CD8-positive, alpha-beta memory T cell (primary cell): ENCODE data around the gene MAP4K1. TPM values are rescaled to one million over a fixed set of nuclear protein-coding genes. Genes with fewer than 3 reads are reported as not detected.

Experiments used
- CTCF ChIA-PET: fragments of 350-600 bp; sonication (Branson Sonifier 250); formaldehyde crosslinking; loops from one replicate; lab custom pipeline; 2021; ENCODE audit warnings: antibody characterized with exemption; lab: Charles Lee
- POLR2A ChIA-PET: fragments of 350-600 bp; sonication (Branson Sonifier 250); formaldehyde crosslinking; loops from one replicate; lab custom pipeline; 2021; ENCODE audit warnings: antibody characterized with exemption; lab: Charles Lee
- DNase-seq, 5 donors: peaks; one replicate each; pipeline versions ENCODE4 v3.0.0 to v3.0.0-alpha.2; 2020 to 2022; ENCODE audit warnings: mixed read lengths in 1 of 5
- H3K27ac ChIP-seq: one replicate; pipeline ENCODE4 v1.7.0; 2013; ENCODE audit warnings: low read depth, mild to moderate bottlenecking, low read length, moderate library complexity
- H3K27me3 ChIP-seq: 2 replicates; pipeline ENCODE4 v1.7.0; 2013; ENCODE audit warnings: low read length, mild to moderate bottlenecking; ENCODE audit not compliant: insufficient read depth, poor library complexity, severe bottlenecking
- H3K36me3 ChIP-seq: 2 replicates; pipeline ENCODE4 v1.7.0; 2013; ENCODE audit warnings: mild to moderate bottlenecking, low read length, moderate library complexity; ENCODE audit not compliant: insufficient read depth
- H3K4me1 ChIP-seq: 2 replicates; pipeline ENCODE4 v1.7.0; 2013; ENCODE audit warnings: mild to moderate bottlenecking, low read length, moderate library complexity; ENCODE audit not compliant: insufficient read depth
- H3K4me3 ChIP-seq: 2 replicates; pipeline ENCODE4 v1.7.0; 2013; ENCODE audit warnings: mild to moderate bottlenecking, low read length
- H3K9me3 ChIP-seq: 2 replicates; pipeline ENCODE4 v1.7.0; 2013; ENCODE audit warnings: mild to moderate bottlenecking, low read length
- H3K27ac Mint-ChIP-seq, 8 donors: one replicate each; pipeline ENCODE4 v1.8.0; 2020 to 2021; ENCODE audit warnings: mixed read lengths in 8 of 8, mild to moderate bottlenecking in 6 of 8, inconsistent platforms in 3 of 8, moderate library complexity in 3 of 8
- H3K27me3 Mint-ChIP-seq, 2 donors: one replicate each; pipeline ENCODE4 v1.8.0; 2020 to 2021; ENCODE audit warnings: mixed read lengths in 2 of 2, mild to moderate bottlenecking in 1 of 2, moderate library complexity in 1 of 2
- H3K36me3 Mint-ChIP-seq, 3 donors: one replicate each; pipeline ENCODE4 v1.8.0; 2020 to 2021; ENCODE audit warnings: mixed read lengths in 3 of 3, inconsistent platforms in 1 of 3, mild to moderate bottlenecking in 1 of 3
- H3K4me1 Mint-ChIP-seq, 3 donors: one replicate each; pipeline ENCODE4 v1.8.0; 2020 to 2021; ENCODE audit warnings: mixed read lengths in 3 of 3, inconsistent platforms in 1 of 3, mild to moderate bottlenecking in 1 of 3
- H3K4me3 Mint-ChIP-seq, 7 donors: one replicate each; pipeline ENCODE4 v1.8.0; 2020 to 2021; ENCODE audit warnings: mixed read lengths in 7 of 7, mild to moderate bottlenecking in 6 of 7, moderate library complexity in 4 of 7, inconsistent platforms in 2 of 7
- H3K9me3 Mint-ChIP-seq, 5 donors: one replicate each; pipeline ENCODE4 v1.8.0; 2020 to 2022; ENCODE audit warnings: mixed read lengths in 5 of 5, mild to moderate bottlenecking in 3 of 5, moderate library complexity in 2 of 5, inconsistent platforms in 1 of 5
- polyA plus RNA-seq: library from polyadenylated mRNA; unstranded; fragments of 300-500 nt; fragmentation: Illumina TruSeq; gene quantifications from one replicate; pipeline ENCODE4 v1.2.3, GENCODE V29; 2021
- total RNA-seq, 2 experiments: library from RNA; stranded (reverse); gene quantifications; one replicate each; pipeline ENCODE4 v1.2.3, GENCODE V29; 2021

MAP4K1 gene
- total and polyA plus RNA-seq, 3 experiments from 2014 or later = 161 to 178 (median 162) TPM

DNA sequence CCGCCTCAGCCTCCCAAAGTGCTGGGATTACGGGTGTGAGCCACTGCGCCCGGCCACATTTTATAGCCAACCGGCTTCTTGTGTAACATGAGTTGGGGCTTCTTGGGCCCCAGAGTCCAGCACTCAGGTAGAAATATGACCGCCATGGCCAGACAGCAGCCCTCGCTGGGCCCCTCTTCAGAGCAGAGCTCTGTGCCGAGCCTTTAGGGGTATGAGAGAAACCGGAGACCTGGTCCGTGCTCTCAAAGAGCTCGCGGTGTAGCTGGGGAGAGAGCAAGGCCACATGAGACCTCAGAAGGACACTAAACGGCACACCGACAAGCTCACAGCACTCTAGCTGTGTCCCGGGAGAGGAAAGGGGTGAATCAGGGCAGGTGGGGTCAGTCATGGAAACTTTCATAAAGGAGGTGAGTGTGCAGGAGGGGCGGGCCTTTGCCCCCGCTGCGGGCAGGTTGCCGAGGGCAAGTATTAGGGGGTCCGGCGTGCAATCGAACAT lies 45.5 kb upstream of the MAP4K1 start:
- ChIA-PET POLR2A (no interaction called here), CTCF (interaction anchor here (0.9 kb wide), 1 partner anchor 18 kb away, joined by 3 read pairs; no protein-coding TSS in a partner anchor)
- H3K4me1 Mint-ChIP-seq = peaks cover 79 to 96% (median 86%) of the 10 kb centered on the region in 3 donors

DNA sequence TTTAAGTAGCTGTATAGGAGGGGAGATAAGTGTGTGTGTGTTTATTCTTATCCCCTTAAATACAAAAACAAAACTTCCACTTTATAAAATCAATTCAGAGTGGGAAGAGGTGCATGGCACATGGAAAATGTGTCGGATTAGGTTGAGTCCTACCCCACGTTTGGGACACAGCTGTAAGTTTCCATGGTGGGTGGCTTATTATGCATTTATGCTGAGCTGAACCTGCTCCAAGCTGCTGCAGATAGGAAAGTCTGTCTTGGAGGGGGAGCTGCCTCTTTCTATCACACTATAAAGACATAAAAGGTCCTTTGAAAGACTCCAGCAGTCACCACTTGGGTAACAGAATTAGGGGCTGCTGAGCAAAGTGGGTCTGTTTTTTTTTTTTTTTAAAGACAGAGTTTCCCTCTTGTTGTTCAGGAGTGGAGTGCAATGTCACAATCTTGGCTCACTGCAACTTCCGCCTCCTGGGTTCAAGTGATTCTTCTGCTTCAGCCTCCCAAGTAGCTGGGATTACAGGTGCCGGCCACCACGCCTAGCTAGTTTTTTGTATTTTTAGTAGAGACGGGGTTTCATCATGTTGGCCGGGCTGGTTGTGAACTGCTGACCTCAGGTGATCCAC lies 44.9 kb upstream of the MAP4K1 start:
- no peaks in the 10 kb centered on the region for H3K9me3 Mint-ChIP-seq
- no peak for DNase-seq
- POLR2A ChIA-PET = interaction anchor here (0.9 kb wide), 1 partner anchor 12 kb away, joined by 4 read pairs; no protein-coding TSS in a partner anchor
- Histone ChIP-seq H3K27ac (no peak overlapping the region), H3K36me3 (no peaks in the 10 kb centered on the region), H3K4me3 (no peak overlapping the region), H3K27me3 (no peaks in the 10 kb centered on the region), H3K4me1 (peaks cover 83% of the 10 kb centered on the region), H3K9me3 (no peaks in the 10 kb centered on the region)
- H3K4me3 Mint-ChIP-seq = no peak overlapping the region
- H3K4me1 Mint-ChIP-seq = peaks cover 79 to 96% (median 86%) of the 10 kb centered on the region in 3 donors
- H3K36me3 Mint-ChIP-seq = peaks cover 2 to 31% (median 3%) of the 10 kb centered on the region in 3 donors
- CTCF ChIA-PET = interaction anchor here (0.8 to 1.0 kb wide), 3 partner anchors 18 to 260 kb away, joined by 3 read pairs; partner anchors contain the start of gene FAM98C
- H3K27me3 Mint-ChIP-seq = no peaks in the 10 kb centered on the region
- peak overlapping the region in 2 of 8 donors; percentile 60 to 65 for H3K27ac Mint-ChIP-seq

More for the DNA sequence above, 45.5 kb upstream of the MAP4K1 start:
- H3K4me3 Mint-ChIP-seq = peak overlapping the region in 2 of 7 donors; percentile 20 to 54
- DNase-seq = no peak
- Histone ChIP-seq H3K36me3 (no peaks in the 10 kb centered on the region), H3K27ac (no peak overlapping the region), H3K4me1 (peaks cover 83% of the 10 kb centered on the region), H3K4me3 (no peak overlapping the region), H3K9me3 (no peaks in the 10 kb centered on the region), H3K27me3 (no peaks in the 10 kb centered on the region)
- H3K27ac Mint-ChIP-seq = peak overlapping the region in 3 of 8 donors; percentile 61 to 83 (median 63)
- H3K36me3 Mint-ChIP-seq = peaks cover 2 to 31% (median 3%) of the 10 kb centered on the region in 3 donors
- no peaks in the 10 kb centered on the region for H3K27me3 Mint-ChIP-seq
- H3K9me3 Mint-ChIP-seq = no peaks in the 10 kb centered on the region

DNA sequence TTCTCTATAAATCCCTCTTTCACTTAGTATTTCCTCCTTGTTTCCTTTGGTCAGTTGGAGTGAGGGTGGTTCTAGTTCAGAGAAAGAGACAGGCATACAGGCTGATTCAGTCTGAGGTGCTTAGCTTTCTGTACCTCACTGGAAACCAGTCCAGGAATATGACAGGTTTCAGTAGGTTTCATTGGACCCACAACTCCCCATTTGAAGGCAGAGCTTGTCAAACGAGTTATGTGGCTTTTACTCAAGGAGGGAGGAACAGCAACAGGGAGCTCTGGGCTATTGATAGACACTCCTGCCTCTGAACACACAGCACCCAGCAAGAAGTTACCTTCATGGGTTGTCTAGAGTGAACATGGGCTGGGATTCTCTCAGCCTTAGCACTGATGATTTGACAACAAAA lies 44.2 kb upstream of the MAP4K1 start:
- H3K36me3 ChIP-seq = no peaks in the 10 kb centered on the region
- H3K27ac Mint-ChIP-seq = peak overlapping the region in 3 of 8 donors; percentile 6 to 65 (median 37)
- ChIA-PET POLR2A (interaction anchor here (0.9 kb wide), 1 partner anchor 12 kb away, joined by 4 read pairs; no protein-coding TSS in a partner anchor), CTCF (interaction anchor here (0.7 to 1.0 kb wide), 4 partner anchors 19 to 259 kb away, joined by 3 read pairs; partner anchors contain the start of gene FAM98C)
- H3K9me3 Mint-ChIP-seq = no peaks in the 10 kb centered on the region
- no peaks in the 10 kb centered on the region for H3K27me3 ChIP-seq
- no peak overlapping the region for H3K4me3 ChIP-seq
- no peaks in the 10 kb centered on the region for H3K9me3 ChIP-seq
- H3K4me3 Mint-ChIP-seq = no peak overlapping the region
- no peaks in the 10 kb centered on the region for H3K27me3 Mint-ChIP-seq
- peaks cover 77 to 95% (median 86%) of the 10 kb centered on the region in 3 donors for H3K4me1 Mint-ChIP-seq
- peaks cover under 1 to 32% (median 2%) of the 10 kb centered on the region in 3 donors for H3K36me3 Mint-ChIP-seq
- H3K27ac ChIP-seq = no peak overlapping the region
- DNase-seq = no peak
- H3K4me1 ChIP-seq = peaks cover 83% of the 10 kb centered on the region

- Histone ChIP-seq H3K9me3 (no peaks in the 10 kb centered on the region), H3K36me3 (no peaks in the 10 kb centered on the region), H3K27me3 (no peaks in the 10 kb centered on the region), H3K4me3 (no peak overlapping the region), H3K27ac (no peak overlapping the region), H3K4me1 (peaks cover 83% of the 10 kb centered on the region)
- DNase-seq = no peak
- Mint-ChIP-seq H3K27ac (peak overlapping the region in 4 of 8 donors; percentile 33 to 94 (median 69)), H3K36me3 (peaks cover 0 to 34% (median 2%) of the 10 kb centered on the region in 3 donors), H3K27me3 (no peaks in the 10 kb centered on the region), H3K4me1 (peaks cover 77 to 95% (median 86%) of the 10 kb centered on the region in 3 donors), H3K4me3 (peak overlapping the region in 2 of 7 donors; percentile 15 to 51), H3K9me3 (no peaks in the 10 kb centered on the region)
- ChIA-PET POLR2A (no interaction called here), CTCF (interaction anchor here (1.4 kb wide), 1 partner anchor 181 kb away, joined by 4 read pairs; no protein-coding TSS in a partner anchor)
Observed at GRCh38 chr19:38661136-38661535, 43.4 kb upstream of the MAP4K1 start.

DNA sequence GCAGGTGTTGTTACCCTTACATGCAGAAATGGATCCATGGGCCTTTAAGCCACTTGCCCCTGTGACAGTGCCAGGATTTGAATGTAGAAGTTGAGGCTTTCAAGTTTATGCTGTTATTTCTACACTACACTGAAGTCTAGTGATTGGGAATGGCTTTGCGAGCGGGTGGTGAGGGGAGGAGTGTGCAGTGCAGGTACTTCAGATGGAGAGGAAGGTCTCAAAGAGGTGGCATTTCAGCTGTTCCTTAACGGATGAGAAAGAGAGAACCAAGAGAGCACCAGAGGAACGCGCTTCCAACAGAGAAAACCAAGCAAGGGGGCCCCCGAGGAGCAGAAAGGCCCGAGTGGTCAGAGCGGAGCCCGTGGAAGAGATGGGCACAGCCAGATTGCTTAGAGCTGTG lies 43.0 kb upstream of the MAP4K1 start:
- Histone ChIP-seq H3K36me3 (no peaks in the 10 kb centered on the region), H3K4me1 (peaks cover 83% of the 10 kb centered on the region), H3K9me3 (no peaks in the 10 kb centered on the region), H3K27me3 (no peaks in the 10 kb centered on the region), H3K27ac (no peak overlapping the region), H3K4me3 (no peak overlapping the region)
- Mint-ChIP-seq H3K4me1 (peaks cover 77 to 95% (median 86%) of the 10 kb centered on the region in 3 donors), H3K9me3 (no peaks in the 10 kb centered on the region), H3K4me3 (peak overlapping the region in 3 of 7 donors; percentile 15 to 62 (median 50)), H3K27ac (peak overlapping the region in 6 of 8 donors; percentile 33 to 94 (median 60)), H3K27me3 (no peaks in the 10 kb centered on the region), H3K36me3 (peaks cover 0 to 34% (median 2%) of the 10 kb centered on the region in 3 donors)
- no peak for DNase-seq
- ChIA-PET POLR2A (no interaction called here), CTCF (interaction anchor here (1.1 to 1.4 kb wide), 2 partner anchors 69 to 182 kb away, joined by 3 to 4 read pairs; no protein-coding TSS in a partner anchor)

DNA sequence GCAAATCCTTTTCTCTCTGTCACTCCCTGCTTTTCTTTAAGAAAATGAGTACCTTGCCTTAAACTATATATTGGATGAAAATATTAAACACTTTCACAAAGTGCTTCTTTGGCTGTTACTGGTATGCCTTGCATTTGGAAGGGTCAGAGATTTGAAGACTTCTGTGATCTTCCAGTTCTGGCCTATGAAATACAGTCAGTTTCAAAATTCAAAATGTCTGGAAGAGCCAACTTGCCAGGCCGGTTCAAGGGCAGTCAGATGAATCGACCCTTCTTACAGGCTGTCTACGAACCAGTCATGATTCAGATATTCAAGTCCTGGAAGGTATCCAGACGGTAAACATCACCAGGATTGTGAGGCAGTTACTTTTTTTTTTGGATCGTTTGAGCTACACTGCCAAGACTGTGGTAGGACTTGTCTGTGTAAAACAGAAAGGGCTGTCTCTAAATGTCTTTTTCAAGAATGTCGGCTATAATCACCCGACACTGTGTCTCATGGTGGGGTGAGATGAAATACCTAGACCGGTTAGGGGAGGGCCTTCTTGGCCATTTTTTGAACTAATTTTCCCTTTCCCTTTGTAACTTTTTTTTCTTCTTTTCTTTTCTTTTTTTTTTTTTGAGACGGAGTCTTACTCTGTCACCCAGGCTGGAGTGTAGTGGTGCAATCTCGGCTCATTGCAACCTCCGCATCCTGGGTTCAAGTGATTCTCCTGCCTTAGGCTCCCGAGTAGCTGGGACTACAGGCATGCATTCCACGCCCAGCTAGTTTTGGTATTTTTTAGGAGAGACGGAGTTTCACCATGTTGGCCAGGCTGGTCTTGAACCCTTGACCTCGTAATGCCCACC lies 40.9 kb upstream of the MAP4K1 start:
- no peak overlapping the region for H3K27ac ChIP-seq
- peaks cover 75 to 93% (median 87%) of the 10 kb centered on the region in 3 donors for H3K4me1 Mint-ChIP-seq

GRCh38 chr19:38657633-38658222 lies 40.0 kb upstream of the MAP4K1 start:
- H3K9me3 Mint-ChIP-seq = no peaks in the 10 kb centered on the region
- no peaks in the 10 kb centered on the region for H3K27me3 Mint-ChIP-seq
- Histone ChIP-seq H3K27ac (no peak overlapping the region), H3K9me3 (no peaks in the 10 kb centered on the region), H3K4me3 (peak overlapping the region; percentile 7), H3K27me3 (no peaks in the 10 kb centered on the region), H3K4me1 (peaks cover 66% of the 10 kb centered on the region), H3K36me3 (no peaks in the 10 kb centered on the region)
- CTCF ChIA-PET = interaction anchor here (1.1 to 1.9 kb wide), 4 partner anchors 9 to 36 kb away, joined by 3 to 6 read pairs (median 4); partner anchors contain the start of gene ACTN4
- POLR2A ChIA-PET = no interaction called here
- peak overlapping the region; percentile 74 to 94 (median 85) for H3K27ac Mint-ChIP-seq
- no peak for DNase-seq
- peaks cover 0 to 40% (median 0%) of the 10 kb centered on the region in 3 donors for H3K36me3 Mint-ChIP-seq
- peak overlapping the region; percentile 37 to 63 (median 46) for H3K4me3 Mint-ChIP-seq
- peaks cover 77 to 93% (median 90%) of the 10 kb centered on the region in 3 donors for H3K4me1 Mint-ChIP-seq

More for the DNA sequence above, 40.9 kb upstream of the MAP4K1 start:
- Mint-ChIP-seq H3K36me3 (peaks cover 0 to 41% (median 0%) of the 10 kb centered on the region in 3 donors), H3K9me3 (no peaks in the 10 kb centered on the region), H3K4me3 (peak overlapping the region in 2 of 7 donors; percentile 20 to 84), H3K27me3 (no peaks in the 10 kb centered on the region), H3K27ac (peak overlapping the region; percentile 57 to 94 (median 83))
- Histone ChIP-seq H3K4me1 (peaks cover 75% of the 10 kb centered on the region), H3K36me3 (no peaks in the 10 kb centered on the region), H3K9me3 (no peaks in the 10 kb centered on the region), H3K27me3 (no peaks in the 10 kb centered on the region), H3K4me3 (no peak overlapping the region)
- DNase-seq = no peak
- ChIA-PET POLR2A (interaction anchor here (0.7 kb wide), 1 partner anchor 31 kb away, joined by 3 read pairs; no protein-coding TSS in a partner anchor), CTCF (interaction anchor here (1.0 kb wide), 1 partner anchor 22 kb away, joined by 3 read pairs; no protein-coding TSS in a partner anchor)
